Heart left ventricle (tissue), 13 donors: Measurements from ENCODE around the gene CENPU.

Source experiments
- CTCF ChIP-seq, 12 donors: fragments of 200-600 bp; sonication (generic) in 4 of 12; IDR thresholded peaks; one replicate each; pipeline versions ENCODE4 v1.5.0 to v1.8.0; 2018 to 2022; ENCODE audit warnings: antibody characterized with exemption in 12 of 12, mild to moderate bottlenecking in 5 of 12
- POLR2A ChIP-seq, 2 donors: fragments of 450-650 bp; IDR thresholded peaks; one replicate each; pipeline ENCODE4 v1.6.1; 2017; ENCODE audit warnings: antibody characterized with exemption in 2 of 2, mild to moderate bottlenecking in 2 of 2, moderate library complexity in 2 of 2
- donor health status: ischemic (EF 13 %, LVEDD 7.1; RV severe dilation, severe dysfunction).
- donor health status: DM: no; HTN: yes; CAD: no.
- donor health status: DM: no; HTN: no; CAD: no.
- donor health status: ischemic (EF 25% LVEDD 6.9; RV normal size, moderate dysfunction).
- donor health status: ischemic (EF 25% LVEDD 5.7; RV mildly dilated, moderate dysfunction).
- donor health status: ischemic (EF 35%, LVEDD 5.7; RV mildly dilated, moderate dysfunction).
- donor health status: nonischemic (EF 11% LVEDD 7.7; RV severe dilation, severe dysfunction).
- donor health status: DM: yes; HTN: yes; CAD: no.
- donor health status: PGD.
- donor health status: ischemic (EF 29% LVEDD 5.4; RV normal size, mild dysfunction).
- donor health status: nonischemic (EF 23%, LVEDD 6.1; RV moderate dilation, normal function).

GRCh38 chr4:184675018-184675417 is 58.9 kb downstream of the CENPU start:
- no peak for TF ChIP-seq CTCF (IDR thresholded peaks at IDR 0.05)
- TF ChIP-seq POLR2A (IDR thresholded peaks at IDR 0.05): no peak
